ENCODE results near the gene SSU72.
"Not testable (repeated sequence)": the region's sequence is repeated elsewhere in the genome, so short reads cannot be mapped to it uniquely, and the experiment has no call there.

Gene SSU72

DNA sequence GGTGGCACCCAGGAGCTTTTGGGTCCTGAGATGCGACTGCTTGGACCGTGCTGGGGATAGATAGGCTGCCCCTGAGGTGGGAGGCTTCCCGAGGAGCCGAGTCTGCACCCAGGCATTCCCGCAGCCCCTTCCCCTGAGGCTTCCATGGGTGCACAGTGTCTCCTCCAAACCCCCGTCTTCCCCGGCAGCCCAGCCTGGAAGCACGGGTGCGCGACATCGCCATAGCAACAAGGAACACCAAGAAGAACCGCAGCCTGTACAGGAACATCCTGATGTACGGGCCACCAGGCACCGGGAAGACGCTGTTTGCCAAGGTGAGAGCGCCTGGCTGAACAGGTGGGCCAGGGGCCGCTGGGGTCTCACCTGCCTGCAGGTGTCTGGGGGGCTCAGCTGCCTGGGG lies 51.0 kb downstream of the SSU72 start:
- DNase-seq: not testable (repeated sequence)

DNA sequence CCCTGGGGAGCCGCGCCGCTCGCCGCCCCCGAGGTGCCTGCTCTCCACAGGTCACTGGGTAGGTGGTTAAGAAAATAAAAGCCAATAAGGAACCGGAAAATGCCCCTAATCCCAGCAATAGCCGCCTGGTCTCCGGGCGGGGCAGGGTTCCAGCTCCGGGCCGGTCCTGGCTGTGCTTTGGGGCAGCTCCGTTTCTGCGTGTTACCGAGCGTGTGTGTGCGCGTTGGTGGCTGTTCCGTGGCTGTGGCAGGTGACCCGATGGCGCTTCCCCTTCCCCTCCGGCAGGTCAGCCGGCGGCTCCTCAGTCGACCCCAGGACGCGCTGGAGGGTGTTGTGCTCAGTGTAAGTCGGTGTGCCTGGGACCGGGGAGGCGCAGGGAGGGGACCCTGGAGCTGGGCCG lies 51.4 kb downstream of the SSU72 start:
- not testable (repeated sequence) for DNase-seq

- not testable (repeated sequence) for DNase-seq
These were observed 52.1 kb downstream of the SSU72 start for GRCh38 chr1:1522536-1522935.

GRCh38 chr1:1521331-1521730 lies 53.3 kb downstream of the SSU72 start:
- no peak for DNase-seq

- not testable (repeated sequence) for DNase-seq
These were observed 54.7 kb downstream of the SSU72 start for GRCh38 chr1:1519805-1520505.

- DNase-seq: not testable (repeated sequence)
These were observed 56.0 kb downstream of the SSU72 start for GRCh38 chr1:1518621-1519007.

DNA sequence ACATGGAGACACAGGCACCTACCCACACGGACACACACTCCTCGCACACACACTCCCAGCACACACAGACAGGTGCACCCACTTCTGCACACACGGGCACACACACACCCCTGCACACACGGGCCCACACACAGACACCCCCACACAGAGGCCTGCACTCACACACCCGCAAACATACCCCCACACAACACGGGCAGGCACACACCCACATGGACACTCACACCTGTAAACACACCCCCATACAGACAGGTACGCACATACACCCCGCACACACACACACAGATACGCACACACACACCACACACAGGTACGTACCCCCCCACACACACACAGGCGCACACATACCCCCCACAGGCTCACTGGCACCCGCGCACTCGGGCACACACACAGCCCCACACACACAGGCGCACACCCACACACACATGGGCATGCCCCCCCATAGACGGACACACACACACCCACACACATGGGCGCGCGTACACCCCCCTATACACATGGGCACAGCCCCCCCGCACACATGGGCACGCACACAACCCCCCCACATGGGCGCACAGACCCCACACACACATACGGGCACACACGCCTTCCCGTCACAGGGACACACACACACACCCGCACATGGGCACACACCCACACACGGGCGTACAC lies 56.6 kb downstream of the SSU72 start:
- no peak for DNase-seq

- DNase-seq: not testable (repeated sequence)
These were observed 57.7 kb downstream of the SSU72 start for GRCh38 chr1:1516923-1517322.

DNA sequence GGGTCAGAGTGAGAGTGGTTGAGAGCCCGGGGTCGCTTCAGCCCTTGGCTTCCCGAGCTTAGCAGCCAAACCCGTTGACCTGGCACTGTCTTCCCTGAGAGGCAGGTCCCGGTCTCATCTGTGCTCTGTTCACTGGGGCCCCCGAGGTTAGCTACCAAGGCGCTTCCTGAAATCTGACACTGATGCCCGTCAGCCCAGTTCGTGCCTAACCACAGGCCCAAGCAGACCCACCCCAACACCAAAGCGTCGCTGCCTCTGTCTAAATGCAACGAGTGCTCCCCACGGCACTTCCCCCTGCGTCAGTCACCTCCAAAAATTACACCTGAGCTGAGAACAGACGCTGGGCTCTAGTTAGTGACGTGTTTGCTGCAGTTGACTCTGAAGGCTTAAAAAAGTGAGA lies 60.3 kb downstream of the SSU72 start:
- not testable (repeated sequence) for DNase-seq

- DNase-seq: not testable (repeated sequence)
These were observed 61.0 kb downstream of the SSU72 start for GRCh38 chr1:1513675-1514074.

- DNase-seq: peak; percentile 3
These were observed 62.2 kb downstream of the SSU72 start for GRCh38 chr1:1512425-1512824.

- DNase-seq: peak; percentile 99
These were observed 63.0 kb downstream of the SSU72 start, which contains the start of gene ATAD3A for GRCh38 chr1:1511533-1512285. ATAD3A (plus strand) TSS chr1:1512162; CDS start chr1:1512269, 107 bp downstream.

DNA sequence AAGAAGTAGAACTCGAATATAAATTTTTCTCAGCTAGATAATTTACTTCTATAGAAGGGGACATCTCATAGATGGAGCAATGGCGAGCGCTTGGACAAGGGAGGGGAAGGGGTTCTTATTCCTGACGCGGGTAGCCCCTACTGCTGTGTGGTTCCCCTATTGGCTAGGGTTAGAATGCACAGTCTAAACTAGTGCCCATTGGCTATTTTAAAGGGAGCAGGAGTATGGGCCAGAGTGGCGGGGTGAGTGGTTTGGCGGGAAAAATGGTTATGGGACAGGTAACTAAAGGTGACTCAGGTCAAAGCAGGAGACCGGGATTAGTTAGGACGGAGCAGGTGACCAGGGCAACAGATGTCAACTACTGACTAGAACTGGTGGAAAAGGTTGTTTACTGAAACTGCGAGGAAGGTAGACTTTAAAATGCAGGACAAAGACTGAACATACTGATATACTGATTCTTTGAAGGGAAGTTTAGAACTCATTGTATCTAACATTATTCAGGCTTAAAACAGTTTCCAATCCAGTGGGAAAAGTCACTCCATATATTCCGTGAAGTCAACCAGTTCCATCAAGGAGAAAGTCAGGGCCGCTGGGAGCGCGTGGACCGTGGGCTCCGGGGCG lies 63.6 kb downstream of the SSU72 start:
- DNase-seq: peak; percentile 16

GRCh38 chr1:1509465-1509850 lies 65.2 kb downstream of the SSU72 start:
- DNase-seq: not testable (repeated sequence)

- DNase-seq: not testable (repeated sequence)
These were observed 65.7 kb downstream of the SSU72 start for GRCh38 chr1:1508775-1509464.

DNA sequence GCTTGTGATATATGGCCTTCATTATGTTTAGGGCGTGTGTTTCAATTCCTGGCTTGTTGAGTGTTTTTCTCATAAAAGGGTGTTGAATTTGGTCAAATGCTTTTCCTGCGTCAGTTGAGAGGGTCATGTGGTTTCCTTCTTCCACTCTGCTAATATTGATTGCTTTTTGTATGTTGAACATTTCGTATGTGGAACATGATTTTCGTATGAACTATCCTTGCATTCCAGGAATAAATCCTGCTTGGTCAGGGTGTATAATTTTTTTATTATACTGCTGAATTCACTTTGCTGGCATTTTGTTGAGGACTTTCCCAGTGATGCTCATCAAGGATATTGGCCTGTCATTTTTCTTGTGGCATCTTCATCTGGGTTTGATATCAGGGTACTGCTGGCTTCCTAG lies 67.4 kb downstream of the SSU72 start:
- no peak for DNase-seq

- DNase-seq: not testable (repeated sequence)
These were observed 68.9 kb downstream of the SSU72 start for GRCh38 chr1:1505801-1506200.

GRCh38 chr1:1505366-1505798 lies 69.3 kb downstream of the SSU72 start:
- DNase-seq: peak; percentile 58

DNA sequence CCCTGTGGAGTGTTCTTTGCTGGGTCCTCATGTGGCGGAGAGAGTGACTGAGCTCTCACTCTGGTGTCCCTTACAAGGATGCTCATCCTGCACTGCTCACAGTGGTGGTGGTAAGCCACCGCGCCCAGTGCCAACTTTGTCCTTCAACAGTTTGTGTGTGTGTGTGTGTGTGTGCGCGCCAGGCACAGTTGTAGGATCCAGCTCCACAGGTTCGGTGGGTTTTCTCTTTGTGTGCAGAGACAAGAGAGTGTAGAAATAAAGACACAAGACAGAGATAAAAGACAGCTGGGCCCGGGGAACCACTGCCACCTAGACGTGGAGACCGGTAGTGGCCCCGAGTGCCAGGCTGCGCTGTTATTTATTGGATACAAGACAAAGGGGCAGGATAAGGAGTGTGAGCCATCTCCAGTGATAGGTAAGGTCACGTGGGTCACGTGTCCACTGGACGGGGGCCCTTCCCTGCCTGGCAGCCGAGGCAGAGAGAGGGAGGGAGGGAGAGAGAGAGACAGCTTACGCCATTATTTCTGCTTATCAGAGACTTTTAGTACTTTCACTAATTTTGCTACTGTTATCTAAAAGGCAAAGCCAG lies 69.8 kb downstream of the SSU72 start:
- peak; percentile 50 for DNase-seq

GRCh38 chr1:1495461-1495975 lies 79.1 kb downstream of the SSU72 start:
- not testable (repeated sequence) for DNase-seq

DNA sequence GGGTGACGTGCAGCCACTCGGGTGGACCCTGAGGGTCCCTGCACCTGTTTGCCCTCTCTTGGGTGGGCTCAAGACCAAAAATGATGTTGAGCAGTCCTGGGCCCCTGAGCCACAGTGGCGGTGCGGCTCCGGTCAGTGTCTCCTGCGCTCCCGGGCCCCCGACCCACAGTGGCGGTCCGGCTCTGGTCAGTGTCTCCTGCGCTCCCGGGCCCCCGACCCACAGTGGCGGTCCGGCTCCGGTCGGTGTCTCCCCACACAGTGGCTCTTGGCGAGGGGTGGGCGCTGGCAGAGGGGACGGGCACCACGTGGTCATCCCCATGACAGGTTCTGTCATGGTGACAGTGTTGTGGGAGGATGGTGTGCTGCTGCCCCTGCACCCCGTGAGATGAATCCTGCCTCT lies 80.4 kb downstream of the SSU72 start:
- DNase-seq: not testable (repeated sequence)
